Subcutaneous adipose tissue (tissue), 4 donors: ENCODE results near the gene FKBP5. TPM values are rescaled to one million over a fixed set of nuclear protein-coding genes. Genes with fewer than 3 reads are reported as not detected.

Experiments
- CTCF ChIP-seq: fragments of 450-650 bp; IDR thresholded peaks from one replicate; pipeline ENCODE4 v1.5.1; 2016; ENCODE audit warnings: low read depth, mild to moderate bottlenecking, control low read depth, antibody characterized with exemption, moderate library complexity
- small RNA-seq: library from RNA; depleted of rRNA; stranded (forward); fragments of <200 nt; gene quantifications from one replicate; pipeline ENCODE3, GENCODE V24; 2016
- total RNA-seq, 4 donors: library from RNA; depleted of rRNA; stranded (reverse); fragments of >200 nt; gene quantifications; one replicate each; pipeline ENCODE4 v1.1.0, GENCODE V29; 2016

Gene FKBP5
- total RNA-seq, 4 donors from 2014 or later = 332 to 758 (median 703) TPM

- TF ChIP-seq CTCF = no peak
These were observed 154.1 kb downstream of the FKBP5 start for GRCh38 chr6:35534407-35535170.

- TF ChIP-seq CTCF = no peak
These were observed 154.7 kb downstream of the FKBP5 start for GRCh38 chr6:35533981-35534380.

GRCh38 chr6:35532126-35532525, 156.6 kb downstream of the FKBP5 start:
- no peak for TF ChIP-seq CTCF

GRCh38 chr6:35524380-35525020, 164.2 kb downstream of the FKBP5 start:
- TF ChIP-seq CTCF = no peak

Small RNA genes lying within 50 kb of the gene (small RNA-seq; reads per million reads assigned to genes)
- not detected for gene MIR5690
- gene RF00561 = not detected

Other genes with a start within 250 kb of the FKBP5 start
- 10 to 100 TPM in 2 of 4 donors, 1 to 10 TPM in 2; 2.6 to 15.3 (median 9.9) TPM for gene FANCE, start 236.6 kb downstream of the FKBP5 start, total RNA-seq
- gene RPL10A, start 220.5 kb downstream of the FKBP5 start, total RNA-seq = 1,000 to 10,000 TPM in 3 of 4 donors, 100 to 1,000 TPM in 1; 985 to 1,194 (median 1,120) TPM
- 1 to 10 TPM; 4.1 to 6.2 (median 4.7) TPM for gene TEAD3, start 191.8 kb downstream of the FKBP5 start, total RNA-seq
- gene TULP1, start 176.0 kb downstream of the FKBP5 start, total RNA-seq = not detected
- 1 to 10 TPM in 2 of 4 donors, under 1 TPM in 2; 0.51 to 1.7 (median 1.0) TPM for gene ARMC12, start 48.1 kb upstream of the FKBP5 start, total RNA-seq
- not detected for gene CLPSL2, start 87.7 kb upstream of the FKBP5 start, total RNA-seq
- gene CLPSL1, start 92.1 kb upstream of the FKBP5 start, total RNA-seq = not detected
- gene CLPS, start 108.4 kb upstream of the FKBP5 start, total RNA-seq = not detected
- gene LHFPL5, start 116.4 kb upstream of the FKBP5 start, total RNA-seq = not detected
- 10 to 100 TPM; 26.2 to 38.8 (median 33.1) TPM for gene SRPK1, start 232.2 kb upstream of the FKBP5 start, total RNA-seq